ENCODE results near the gene ICAM5.
"Not testable (repeated sequence)": the region's sequence is repeated elsewhere in the genome, so short reads cannot be mapped to it uniquely, and the experiment has no call there.

ICAM5 gene

GRCh38 chr19:10318807-10319682, 29.3 kb downstream of the ICAM5 start:
- no peak for DNase-seq (ENCODE audit: low read depth in 1 of 2, low spot score in 1 of 2)

- no peak for DNase-seq (ENCODE audit: low read depth in 1 of 2, low spot score in 1 of 2)
These were observed 31.1 kb downstream of the ICAM5 start for GRCh38 chr19:10320602-10321416.

- DNase-seq (ENCODE audit: low read depth in 1 of 2, low spot score in 1 of 2), result no peak
These were observed 31.7 kb downstream of the ICAM5 start for GRCh38 chr19:10321417-10321797.

- no peak for DNase-seq (ENCODE audit: low read depth in 1 of 2, low spot score in 1 of 2)
These were observed 32.4 kb downstream of the ICAM5 start for GRCh38 chr19:10321874-10322835.

- DNase-seq (ENCODE audit: low read depth in 1 of 2, low spot score in 1 of 2), result no peak
These were observed 36.0 kb downstream of the ICAM5 start for GRCh38 chr19:10325732-10326131.

GRCh38 chr19:10327793-10328192, 38.0 kb downstream of the ICAM5 start:
- no peak for DNase-seq (ENCODE audit: low read depth in 1 of 2, low spot score in 1 of 2)

GRCh38 chr19:10328558-10329429, 39.0 kb downstream of the ICAM5 start:
- no peak for DNase-seq (ENCODE audit: low read depth in 1 of 2, low spot score in 1 of 2)

- DNase-seq (ENCODE audit: low read depth in 1 of 2, low spot score in 1 of 2), result no peak
These were observed 39.8 kb downstream of the ICAM5 start for GRCh38 chr19:10329555-10329954.

- DNase-seq (ENCODE audit: low read depth in 1 of 2, low spot score in 1 of 2), result no peak
These were observed 42.6 kb downstream of the ICAM5 start for GRCh38 chr19:10332158-10332964.

- peak; percentile 96 to 97 for DNase-seq (ENCODE audit: low read depth in 1 of 2, low spot score in 1 of 2)
These were observed 43.4 kb downstream of the ICAM5 start, which contains the start of gene RAVER1 for GRCh38 chr19:10332965-10333757. Gene RAVER1, minus strand, starts transcription at chr19:10333529. Its CDS starts 22 bp downstream, at chr19:10333507.

GRCh38 chr19:10333758-10334587, 44.2 kb downstream of the ICAM5 start:
- DNase-seq (ENCODE audit: low read depth in 1 of 2, low spot score in 1 of 2), result no peak

GRCh38 chr19:10334588-10335351, 45.0 kb downstream of the ICAM5 start:
- DNase-seq (ENCODE audit: low read depth in 1 of 2, low spot score in 1 of 2), result peak in 1 of 2 donors; percentile 25

- DNase-seq (ENCODE audit: low read depth in 1 of 2, low spot score in 1 of 2), result no peak
These were observed 45.7 kb downstream of the ICAM5 start for GRCh38 chr19:10335352-10335985.

- not testable (repeated sequence) for DNase-seq (ENCODE audit: low read depth in 1 of 2, low spot score in 1 of 2)
These were observed 47.0 kb downstream of the ICAM5 start for GRCh38 chr19:10336725-10337124.

- no peak for DNase-seq (ENCODE audit: low read depth in 1 of 2, low spot score in 1 of 2)
These were observed 49.2 kb downstream of the ICAM5 start for GRCh38 chr19:10338940-10339339.

GRCh38 chr19:10339380-10339960, 49.7 kb downstream of the ICAM5 start, which contains the start of gene ICAM3:
Gene ICAM3, minus strand, starts transcription at chr19:10339624. Its CDS starts 10 bp downstream, at chr19:10339614.
- peak; percentile 33 to 48 for DNase-seq (ENCODE audit: low read depth in 1 of 2, low spot score in 1 of 2)

Measured in stimulated activated CD4-positive, alpha-beta T cell treated with anti-CD3 and anti-CD28 coated beads, Interleukin-15, amount 100 ng/mL, for 1 hour (primary cell).